Measurements from ENCODE around the gene DERL3.

- no peak for TF ChIP-seq CTCF (IDR thresholded peaks at IDR 0.05; ENCODE audit: low read depth, low read length)
- no peak for TF ChIP-seq EZH2phosphoT487 (IDR thresholded peaks at IDR 0.05; ENCODE audit: low read depth)
These were observed at the start of gene DERL3 for GRCh38 chr22:23838681-23839468.
